Activated T-cell treated with anti-CD3 and anti-CD28 coated beads for 24 hours (primary cell): ENCODE data around the gene CHD9.
"Not testable (repeated sequence)": the region's sequence is repeated elsewhere in the genome, so short reads cannot be mapped to it uniquely, and the experiment has no call there.

Source experiments
- DNase-seq: peaks from one replicate; pipeline ENCODE4 v3.0.0-alpha.2; 2020; ENCODE audit warnings: low read depth

CHD9 gene

GRCh38 chr16:53282328-53282727, 227.5 kb downstream of the CHD9 start:
- DNase-seq: no peak

- no peak for DNase-seq
Measured at GRCh38 chr16:53282975-53283946, 228.5 kb downstream of the CHD9 start.

- DNase-seq: no peak
Measured at GRCh38 chr16:53285236-53285635, 230.4 kb downstream of the CHD9 start.

GRCh38 chr16:53290520-53290919, 235.7 kb downstream of the CHD9 start:
- DNase-seq: no peak

- no peak for DNase-seq
Measured at GRCh38 chr16:53291757-53292392, 237.1 kb downstream of the CHD9 start.

GRCh38 chr16:53297477-53297876, 242.7 kb downstream of the CHD9 start:
- no peak for DNase-seq

GRCh38 chr16:53304334-53304733, 249.5 kb downstream of the CHD9 start:
- no peak for DNase-seq

- DNase-seq: no peak
Measured at GRCh38 chr16:53305743-53306142, 251.0 kb downstream of the CHD9 start.

GRCh38 chr16:53309457-53309856, 254.7 kb downstream of the CHD9 start:
- no peak for DNase-seq

- no peak for DNase-seq
Measured at GRCh38 chr16:53320992-53321391, 266.2 kb downstream of the CHD9 start.

- no peak for DNase-seq
Measured at GRCh38 chr16:53323924-53324323, 269.1 kb downstream of the CHD9 start.

- DNase-seq: not testable (repeated sequence)
Measured at GRCh38 chr16:53330991-53331390, 276.2 kb downstream of the CHD9 start.

- DNase-seq: no peak
Measured at GRCh38 chr16:53334581-53334980, 279.8 kb downstream of the CHD9 start.

- DNase-seq: no peak
Measured at GRCh38 chr16:53337294-53337693, 282.5 kb downstream of the CHD9 start.

GRCh38 chr16:53341792-53342191, 287.0 kb downstream of the CHD9 start:
- DNase-seq: no peak

GRCh38 chr16:53355064-53355463, 300.3 kb downstream of the CHD9 start:
- DNase-seq: no peak

GRCh38 chr16:53356478-53357207, 301.9 kb downstream of the CHD9 start:
- DNase-seq: no peak

- no peak for DNase-seq
Measured at GRCh38 chr16:53357208-53357586, 302.4 kb downstream of the CHD9 start.

GRCh38 chr16:53357955-53358354, 303.2 kb downstream of the CHD9 start:
- no peak for DNase-seq

- no peak for DNase-seq
Measured at GRCh38 chr16:53358884-53359283, 304.1 kb downstream of the CHD9 start.

GRCh38 chr16:53369921-53370320, 315.1 kb downstream of the CHD9 start:
- no peak for DNase-seq

GRCh38 chr16:53370827-53371226, 316.0 kb downstream of the CHD9 start:
- no peak for DNase-seq
